ENCODE measurements around the gene RPL27A.

The RPL27A gene

DNA sequence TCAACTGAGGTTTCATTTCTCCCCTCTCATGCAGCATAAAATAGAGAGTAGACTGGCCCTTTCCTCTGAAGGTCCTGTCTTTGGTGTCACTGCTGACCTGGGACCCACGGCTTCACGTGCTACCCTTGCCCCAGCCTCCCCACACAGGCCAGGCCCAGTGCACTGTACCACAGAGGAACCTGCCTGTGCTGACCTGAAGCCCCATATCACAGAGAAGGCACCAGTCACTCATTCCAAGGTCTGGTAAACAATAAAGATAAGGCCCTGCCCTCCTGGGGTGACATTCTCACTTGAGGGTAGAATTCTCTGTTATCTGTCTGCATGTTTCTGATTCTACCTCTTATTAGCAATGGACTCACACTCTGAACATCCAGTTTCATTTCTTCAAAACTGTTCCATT lies 51.3 kb downstream of the RPL27A start:
- TF ChIP-seq, protein P1, sequence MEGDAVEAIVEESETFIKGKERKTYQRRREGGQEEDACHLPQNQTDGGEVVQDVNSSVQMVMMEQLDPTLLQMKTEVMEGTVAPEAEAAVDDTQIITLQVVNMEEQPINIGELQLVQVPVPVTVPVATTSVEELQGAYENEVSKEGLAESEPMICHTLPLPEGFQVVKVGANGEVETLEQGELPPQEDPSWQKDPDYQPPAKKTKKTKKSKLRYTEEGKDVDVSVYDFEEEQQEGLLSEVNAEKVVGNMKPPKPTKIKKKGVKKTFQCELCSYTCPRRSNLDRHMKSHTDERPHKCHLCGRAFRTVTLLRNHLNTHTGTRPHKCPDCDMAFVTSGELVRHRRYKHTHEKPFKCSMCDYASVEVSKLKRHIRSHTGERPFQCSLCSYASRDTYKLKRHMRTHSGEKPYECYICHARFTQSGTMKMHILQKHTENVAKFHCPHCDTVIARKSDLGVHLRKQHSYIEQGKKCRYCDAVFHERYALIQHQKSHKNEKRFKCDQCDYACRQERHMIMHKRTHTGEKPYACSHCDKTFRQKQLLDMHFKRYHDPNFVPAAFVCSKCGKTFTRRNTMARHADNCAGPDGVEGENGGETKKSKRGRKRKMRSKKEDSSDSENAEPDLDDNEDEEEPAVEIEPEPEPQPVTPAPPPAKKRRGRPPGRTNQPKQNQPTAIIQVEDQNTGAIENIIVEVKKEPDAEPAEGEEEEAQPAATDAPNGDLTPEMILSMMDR (IDR thresholded peaks at IDR 0.05; ENCODE audit: low read depth, low read length), result no peak
- no peak overlapping the region for H3K4me3 ChIP-seq (ENCODE audit: low read depth, low read length)
- DNase-seq (ENCODE audit: low read depth, low spot score), result no peak
- in situ Hi-C loops (cut with HindIII; ENCODE audit: low sequenced_read_pairs), result no loop called here

GRCh38 chr11:8735094-8735493 lies 52.5 kb downstream of the RPL27A start:
- H3K4me3 ChIP-seq (ENCODE audit: low read depth, low read length), result no peak overlapping the region
- in situ Hi-C loops (cut with HindIII; ENCODE audit: low sequenced_read_pairs), result no loop called here
- no peak for DNase-seq (ENCODE audit: low read depth, low spot score)
- TF ChIP-seq, protein P1 (IDR thresholded peaks at IDR 0.05; ENCODE audit: low read depth, low read length), result no peak

DNA sequence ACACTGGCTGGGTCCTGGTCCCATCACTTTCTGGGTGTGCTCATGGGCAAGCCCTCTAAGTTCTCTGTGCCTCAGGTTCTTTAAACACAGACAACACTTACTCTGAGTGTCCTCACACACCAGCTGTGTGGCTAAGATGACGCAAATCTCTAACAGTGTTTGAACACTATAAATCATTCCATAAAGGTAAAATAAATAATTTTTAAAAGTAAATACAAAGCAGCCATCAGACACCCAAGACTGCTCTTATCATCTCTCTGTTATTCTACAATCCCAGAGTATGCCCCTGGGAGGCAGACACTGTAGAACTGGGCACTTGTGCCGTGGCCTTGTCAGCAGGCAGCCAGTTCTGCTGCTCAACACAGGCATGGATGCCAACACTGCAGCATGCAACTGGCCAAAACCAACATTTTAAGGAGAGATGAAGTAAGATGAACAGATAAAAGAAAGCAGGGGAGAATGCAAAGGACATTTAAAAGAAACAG lies 56.8 kb downstream of the RPL27A start:
- in situ Hi-C loops (cut with HindIII; ENCODE audit: low sequenced_read_pairs), result no loop called here
- DNase-seq (ENCODE audit: low read depth, low spot score), result no peak
- no peak overlapping the region for H3K4me3 ChIP-seq (ENCODE audit: low read depth, low read length)
- TF ChIP-seq, protein P1 (IDR thresholded peaks at IDR 0.05; ENCODE audit: low read depth, low read length), result no peak

Measured in astrocyte of the spinal cord (primary cell).